Subcutaneous abdominal adipose tissue (tissue), 5 donors: ENCODE results near the gene KCNV2.

Experiments
- H3K27ac ChIP-seq: one replicate; pipeline ENCODE4 v1.7.0; 2013; ENCODE audit warnings: low read depth, mild to moderate bottlenecking, inconsistent platforms, low read length, moderate library complexity
- H3K27me3 ChIP-seq, 5 donors: one replicate each; pipeline ENCODE4 v1.7.0; 2013; ENCODE audit warnings: low read length in 5 of 5, inconsistent platforms in 1 of 5; ENCODE audit not compliant: control insufficient read depth in 5 of 5, insufficient read depth in 4 of 5
- H3K36me3 ChIP-seq, 5 donors: one replicate each; pipeline ENCODE4 v1.7.0; 2013; ENCODE audit warnings: low read length in 5 of 5; ENCODE audit not compliant: control insufficient read depth in 5 of 5, insufficient read depth in 5 of 5
- H3K4me1 ChIP-seq, 5 donors: one replicate each; pipeline ENCODE4 v1.7.0; 2013; ENCODE audit warnings: low read length in 5 of 5, mild to moderate bottlenecking in 3 of 5, moderate library complexity in 1 of 5; ENCODE audit not compliant: control insufficient read depth in 5 of 5, insufficient read depth in 5 of 5
- H3K4me3 ChIP-seq, 5 donors: one replicate each; pipeline ENCODE4 v1.7.0; 2013; ENCODE audit warnings: low read length in 5 of 5, low read depth in 1 of 5
- H3K9ac ChIP-seq, 5 donors: one replicate each; pipeline ENCODE4 v1.7.0; 2013; ENCODE audit warnings: low read length in 5 of 5, mild to moderate bottlenecking in 4 of 5, moderate library complexity in 3 of 5
- H3K9me3 ChIP-seq, 5 donors: one replicate each; pipeline ENCODE4 v1.7.0; 2013; ENCODE audit warnings: low read length in 5 of 5; ENCODE audit not compliant: control insufficient read depth in 5 of 5
- donor health status: healthy.
- donor health status: healthy.
- donor health status: healthy.
- donor health status: healthy.
- donor health status: healthy.

KCNV2 gene

GRCh38 chr9:2727966-2728613 lies 10.8 kb downstream of the KCNV2 start:
- H3K27me3 ChIP-seq: no peaks in the 10 kb centered on the region
- H3K9ac ChIP-seq: no peak overlapping the region
- H3K9me3 ChIP-seq: no peaks in the 10 kb centered on the region
- H3K36me3 ChIP-seq: no peaks in the 10 kb centered on the region
- H3K4me1 ChIP-seq: peaks cover 0 to 32% (median 15%) of the 10 kb centered on the region in 5 donors
- no peak overlapping the region for H3K4me3 ChIP-seq
- no peak overlapping the region for H3K27ac ChIP-seq

- H3K9ac ChIP-seq: no peak overlapping the region
- peaks cover 0 to 27% (median 9%) of the 10 kb centered on the region in 5 donors for H3K4me1 ChIP-seq
- H3K9me3 ChIP-seq: no peaks in the 10 kb centered on the region
- H3K27ac ChIP-seq: no peak overlapping the region
- no peaks in the 10 kb centered on the region for H3K36me3 ChIP-seq
- H3K27me3 ChIP-seq: no peaks in the 10 kb centered on the region
- H3K4me3 ChIP-seq: no peak overlapping the region
Observed at GRCh38 chr9:2729003-2729402, 11.7 kb downstream of the KCNV2 start.

GRCh38 chr9:2729721-2730120 lies 12.4 kb downstream of the KCNV2 start:
- Histone ChIP-seq H3K27ac (no peak overlapping the region), H3K4me1 (peaks cover 0 to 27% (median 9%) of the 10 kb centered on the region in 5 donors), H3K36me3 (no peaks in the 10 kb centered on the region), H3K27me3 (no peaks in the 10 kb centered on the region), H3K9ac (no peak overlapping the region), H3K9me3 (no peaks in the 10 kb centered on the region), H3K4me3 (no peak overlapping the region)

GRCh38 chr9:2730971-2731370 lies 13.7 kb downstream of the KCNV2 start:
- Histone ChIP-seq H3K4me1 (peaks cover 0 to 15% (median 5%) of the 10 kb centered on the region in 5 donors), H3K27me3 (no peaks in the 10 kb centered on the region), H3K27ac (no peak overlapping the region), H3K36me3 (no peaks in the 10 kb centered on the region), H3K4me3 (no peak overlapping the region), H3K9me3 (no peaks in the 10 kb centered on the region), H3K9ac (no peak overlapping the region)

- Histone ChIP-seq H3K4me1 (peaks cover 0 to 7% (median 5%) of the 10 kb centered on the region in 5 donors), H3K9ac (no peak overlapping the region), H3K36me3 (no peaks in the 10 kb centered on the region), H3K4me3 (no peak overlapping the region), H3K27ac (no peak overlapping the region), H3K9me3 (no peaks in the 10 kb centered on the region), H3K27me3 (no peaks in the 10 kb centered on the region)
Observed at GRCh38 chr9:2732492-2732891, 15.2 kb downstream of the KCNV2 start.

GRCh38 chr9:2740616-2741015 lies 23.3 kb downstream of the KCNV2 start:
- no peak overlapping the region for H3K9ac ChIP-seq
- peaks cover 0 to 7% (median 0%) of the 10 kb centered on the region in 5 donors for H3K36me3 ChIP-seq
- no peak overlapping the region for H3K4me3 ChIP-seq
- H3K27me3 ChIP-seq: no peaks in the 10 kb centered on the region
- H3K4me1 ChIP-seq: no peaks in the 10 kb centered on the region
- H3K27ac ChIP-seq: no peak overlapping the region
- H3K9me3 ChIP-seq: no peaks in the 10 kb centered on the region

- H3K27me3 ChIP-seq: no peaks in the 10 kb centered on the region
- H3K27ac ChIP-seq: no peak overlapping the region
- H3K4me3 ChIP-seq: no peak overlapping the region
- no peaks in the 10 kb centered on the region for H3K9me3 ChIP-seq
- H3K9ac ChIP-seq: no peak overlapping the region
- H3K4me1 ChIP-seq: no peaks in the 10 kb centered on the region
- H3K36me3 ChIP-seq: peaks cover 0 to 12% (median 4%) of the 10 kb centered on the region in 5 donors
Observed at GRCh38 chr9:2741441-2742158, 24.3 kb downstream of the KCNV2 start.

- Histone ChIP-seq H3K27me3 (no peaks in the 10 kb centered on the region), H3K9ac (no peak overlapping the region), H3K9me3 (no peaks in the 10 kb centered on the region), H3K4me1 (no peaks in the 10 kb centered on the region), H3K27ac (no peak overlapping the region), H3K4me3 (no peak overlapping the region), H3K36me3 (peaks cover 0 to 12% (median 4%) of the 10 kb centered on the region in 5 donors)
Observed at GRCh38 chr9:2742214-2742613, 24.9 kb downstream of the KCNV2 start.

- no peak overlapping the region for H3K4me3 ChIP-seq
- no peaks in the 10 kb centered on the region for H3K27me3 ChIP-seq
- no peaks in the 10 kb centered on the region for H3K4me1 ChIP-seq
- no peak overlapping the region for H3K9ac ChIP-seq
- H3K36me3 ChIP-seq: peaks cover 0 to 12% (median 4%) of the 10 kb centered on the region in 5 donors
- no peaks in the 10 kb centered on the region for H3K9me3 ChIP-seq
- H3K27ac ChIP-seq: no peak overlapping the region
Observed at GRCh38 chr9:2743937-2744529, 26.7 kb downstream of the KCNV2 start.
